ENCODE results near the gene TIAM1.

The TIAM1 gene

GRCh38 chr21:31279986-31280385 is 64.1 kb downstream of the TIAM1 start:
- no peak for DNase-seq

GRCh38 chr21:31279214-31279613 is 64.8 kb downstream of the TIAM1 start:
- no peak for DNase-seq

GRCh38 chr21:31278511-31279130 is 65.4 kb downstream of the TIAM1 start:
- no peak for DNase-seq

DNA sequence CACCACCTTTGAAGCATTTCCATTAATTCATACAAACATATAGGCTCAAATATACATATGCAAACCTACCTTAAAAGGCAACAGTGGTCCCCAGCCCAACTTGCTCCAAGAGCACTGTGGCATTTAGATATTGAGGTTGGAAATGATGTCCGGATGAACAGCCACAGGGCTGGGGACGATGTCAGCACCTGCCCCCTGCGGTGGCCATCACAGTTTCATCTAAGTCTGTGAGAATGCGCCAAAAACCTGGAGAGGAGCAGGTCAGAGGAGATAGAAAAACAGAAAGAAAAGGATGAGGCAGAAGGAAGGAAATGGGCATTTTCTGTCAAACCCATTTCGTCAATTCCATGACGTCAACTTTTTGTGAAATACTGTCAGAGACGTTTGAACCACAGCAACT is 67.4 kb downstream of the TIAM1 start:
- no peak for DNase-seq

DNA sequence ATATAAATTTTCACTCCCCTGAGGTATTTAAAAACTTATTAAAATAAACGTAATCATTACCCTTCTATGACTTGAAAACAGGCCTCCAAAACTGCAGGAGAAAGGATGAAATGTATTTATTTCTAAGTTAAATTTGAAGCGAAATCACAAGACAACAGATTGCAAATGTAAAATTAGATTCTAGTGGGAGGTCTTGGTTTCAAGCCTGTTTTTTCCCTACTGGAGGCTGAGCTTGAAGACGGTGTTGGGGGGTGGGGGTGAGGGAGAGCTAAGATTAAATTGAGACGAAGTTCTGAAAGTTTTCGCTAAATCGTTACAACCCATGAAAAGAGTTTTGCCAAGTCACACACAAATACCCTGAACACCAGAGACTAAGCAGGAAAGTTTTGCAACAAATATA is 68.2 kb downstream of the TIAM1 start:
- DNase-seq: no peak

- no peak for DNase-seq
These were observed 70.8 kb downstream of the TIAM1 start for GRCh38 chr21:31273278-31273677.

DNA sequence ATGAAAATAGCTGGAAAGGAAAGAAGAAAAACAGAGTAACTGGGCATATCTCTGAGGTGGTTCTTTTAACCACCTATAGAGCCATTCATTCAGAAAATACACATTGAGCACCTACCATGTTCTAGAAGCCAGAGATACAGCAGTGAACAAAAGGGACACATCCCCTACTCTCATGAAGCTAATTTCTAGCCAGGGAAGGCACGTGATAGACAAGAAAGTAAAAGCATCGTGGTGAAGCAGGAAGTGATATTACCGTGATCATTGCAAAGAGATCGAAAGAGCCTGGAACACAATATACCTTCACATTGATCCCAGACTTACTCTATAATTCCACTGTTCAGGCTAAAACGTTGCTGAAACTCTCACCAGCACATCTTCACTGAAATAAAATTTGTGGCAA is 76.0 kb downstream of the TIAM1 start:
- no peak for DNase-seq

GRCh38 chr21:31267644-31268043 is 76.4 kb downstream of the TIAM1 start:
- DNase-seq: no peak

DNA sequence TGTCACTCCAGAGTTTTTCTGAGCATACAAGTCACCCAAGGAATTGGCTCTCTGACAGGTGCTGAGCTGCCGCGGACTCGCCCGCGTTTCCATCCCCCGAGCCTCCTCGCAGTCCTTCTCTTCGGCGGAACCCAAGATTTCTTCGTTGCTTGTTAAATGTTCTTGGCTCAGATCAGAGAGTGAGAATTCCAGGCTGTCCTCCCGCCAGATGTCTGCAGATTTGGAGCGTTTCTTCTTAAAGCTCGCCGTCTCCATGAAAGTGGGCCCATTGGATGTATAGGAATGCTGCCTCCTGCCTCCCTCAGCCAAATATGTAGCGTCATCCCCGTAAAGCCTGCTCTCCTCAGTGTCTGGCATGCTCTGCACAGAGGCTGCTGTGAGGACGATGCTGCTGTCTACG is 77.8 kb downstream of the TIAM1 start:
- no peak for DNase-seq

GRCh38 chr21:31265366-31266013 is 78.6 kb downstream of the TIAM1 start:
- DNase-seq: no peak

- DNase-seq: no peak
These were observed 79.5 kb downstream of the TIAM1 start for GRCh38 chr21:31264574-31264973.

- no peak for DNase-seq
These were observed 81.3 kb downstream of the TIAM1 start for GRCh38 chr21:31262728-31263127.

DNA sequence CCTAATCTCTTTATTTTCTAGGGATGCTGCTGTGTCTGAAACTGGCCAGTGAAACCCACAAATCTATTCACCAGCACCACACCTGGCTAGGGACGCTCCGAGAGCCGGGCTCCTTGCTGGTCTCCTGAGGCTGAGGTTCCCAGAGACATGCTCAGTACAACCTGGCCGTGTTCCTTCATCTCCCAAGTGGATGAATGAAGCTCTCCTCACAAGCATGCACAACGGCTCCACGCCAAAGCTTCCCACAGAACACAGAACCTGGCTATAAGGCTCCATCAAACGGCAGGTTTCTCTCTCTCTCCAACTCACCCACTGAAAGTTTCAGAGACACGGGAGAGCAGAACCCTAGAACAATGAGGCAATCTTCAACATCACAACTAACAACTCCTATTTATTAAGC is 82.3 kb downstream of the TIAM1 start:
- no peak for DNase-seq

DNA sequence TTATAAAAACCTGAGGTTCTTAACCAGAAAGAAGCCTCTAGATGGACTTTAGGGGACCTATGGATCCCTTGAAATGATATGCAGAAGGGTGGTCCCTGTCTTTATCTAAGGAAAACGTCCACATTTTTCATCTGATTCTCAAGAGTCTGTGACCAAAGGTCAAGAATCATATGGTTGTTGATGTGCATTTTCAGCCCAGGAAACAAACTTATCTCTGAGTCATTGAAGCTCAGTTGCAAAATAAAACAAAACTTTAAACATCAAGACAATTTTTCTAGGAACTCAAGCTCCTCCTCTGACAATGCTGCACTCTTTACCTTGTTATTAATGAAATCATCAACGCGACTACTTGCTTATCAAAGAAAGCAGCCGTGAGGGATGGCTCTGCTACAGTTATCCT is 83.3 kb downstream of the TIAM1 start:
- DNase-seq: no peak

- no peak for DNase-seq
These were observed 86.0 kb downstream of the TIAM1 start for GRCh38 chr21:31258073-31258472.

DNA sequence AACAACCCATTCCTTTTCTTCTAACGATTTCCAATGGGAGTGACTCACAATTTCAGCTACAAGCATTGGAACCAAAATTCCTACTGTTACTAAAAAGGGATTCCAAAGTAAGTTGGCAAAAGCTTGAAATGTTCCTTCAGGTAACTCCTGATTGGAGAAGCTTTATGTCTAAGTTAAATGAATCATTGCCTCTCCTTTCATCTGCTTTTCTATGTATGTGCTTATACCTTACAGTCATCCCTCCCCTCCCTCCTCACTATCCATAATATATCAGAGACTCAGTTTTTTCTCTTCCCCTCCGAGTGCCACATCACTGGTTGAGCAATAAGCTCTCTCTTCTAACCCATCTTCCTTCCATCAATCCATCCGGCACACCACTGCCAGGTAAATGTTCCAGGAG is 86.8 kb downstream of the TIAM1 start:
- no peak for DNase-seq

- DNase-seq: no peak
These were observed 88.2 kb downstream of the TIAM1 start for GRCh38 chr21:31255896-31256295.

GRCh38 chr21:31255036-31255435 is 89.0 kb downstream of the TIAM1 start:
- no peak for DNase-seq

DNA sequence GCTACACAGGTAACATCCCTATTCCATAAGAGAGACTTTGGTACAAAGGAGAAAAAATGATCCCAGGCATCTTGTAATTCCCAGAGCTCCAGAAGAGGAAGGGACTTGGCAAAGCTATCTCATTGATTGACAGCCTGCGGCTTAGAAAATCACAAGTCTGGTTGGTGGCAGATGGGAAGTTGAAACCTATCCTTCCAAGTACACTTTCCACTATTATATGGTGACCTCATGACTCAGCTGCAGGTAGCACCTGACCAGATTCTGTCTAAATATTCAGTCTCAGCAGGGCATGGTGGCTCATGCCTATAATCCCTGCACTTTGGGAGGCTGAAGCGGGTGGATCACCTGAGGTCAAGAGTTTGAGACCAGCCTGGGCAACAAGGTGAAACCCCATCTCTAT is 89.9 kb downstream of the TIAM1 start:
- DNase-seq: peak; percentile 44

DNA sequence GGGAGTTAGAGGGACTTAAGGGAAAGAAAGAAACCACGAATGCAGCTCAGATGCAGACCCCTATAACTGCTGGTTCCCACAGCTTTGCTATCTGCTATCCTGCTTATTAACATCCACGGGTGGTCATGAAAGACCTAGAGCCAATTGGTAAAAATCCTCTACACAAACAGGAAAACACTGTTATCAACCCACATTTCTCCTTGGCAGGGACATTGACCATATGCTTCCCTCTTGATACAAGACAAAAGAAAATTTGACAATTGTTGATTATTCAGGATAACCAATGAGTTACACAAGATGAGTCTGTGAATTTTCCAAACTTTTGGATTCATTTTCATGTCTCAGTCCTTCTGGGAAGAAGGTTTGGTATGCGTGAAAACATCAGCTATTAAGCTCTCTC is 90.4 kb downstream of the TIAM1 start:
- peak; percentile 11 for DNase-seq

GRCh38 chr21:31252611-31253010 is 91.5 kb downstream of the TIAM1 start:
- DNase-seq: no peak

- DNase-seq: no peak
These were observed 92.0 kb downstream of the TIAM1 start for GRCh38 chr21:31252091-31252490.

- no peak for DNase-seq
These were observed 92.4 kb downstream of the TIAM1 start for GRCh38 chr21:31251686-31252085.

- DNase-seq: no peak
These were observed 95.5 kb downstream of the TIAM1 start for GRCh38 chr21:31248598-31248997.

- no peak for DNase-seq
These were observed 100.5 kb downstream of the TIAM1 start for GRCh38 chr21:31243611-31244010.
